H1 (cell line): ENCODE results near the gene THOC5. TPM values are rescaled to one million over a fixed set of nuclear protein-coding genes. Genes with fewer than 3 reads are reported as not detected.

Experiments used
- CTCF ChIA-PET: fragments of 300-600 bp; sonication (Branson Sonifier 250); formaldehyde crosslinking; loops from one replicate; lab custom pipeline; 2021; ENCODE audit not compliant: partially characterized antibody; lab: Charles Lee
- POLR2A ChIA-PET: fragments of 300-600 bp; sonication (Branson Sonifier 250); formaldehyde crosslinking; loops from one replicate; lab custom pipeline; 2021; ENCODE audit warnings: inconsistent platforms; ENCODE audit not compliant: partially characterized antibody; lab: Charles Lee
- DNase-seq, 2 experiments: peaks; one replicate each; pipeline versions ENCODE4 v3.0.0 to v3.0.0-alpha.2; 2010 to 2022; ENCODE audit warnings: low spot score in 2 of 2, low read depth in 1 of 2, mixed read lengths in 1 of 2
- FAIRE-seq: peaks from 2 replicates; lab custom pipeline; 2011; peaks lifted over from hg19 to GRCh38; lab: Jason Lieb, UNC
- H2AFZ ChIP-seq: 2 replicates; pipeline ENCODE4 v1.8.1; 2012; ENCODE audit warnings: low read length, inconsistent platforms
- H2AK5ac ChIP-seq: 2 replicates; pipeline ENCODE4 v1.6.1; 2013; ENCODE audit warnings: low read depth, low read length
- H2BK120ac ChIP-seq: replicated peaks from 2 replicates; pipeline ENCODE3; 2013; ENCODE audit warnings: low read depth, low read length, inconsistent platforms
- H2BK12ac ChIP-seq: 2 replicates; pipeline ENCODE4 v1.6.1; 2013; ENCODE audit warnings: low read depth, low read length
- H2BK15ac ChIP-seq: 2 replicates; pipeline ENCODE4 v1.6.1; 2013; ENCODE audit warnings: low read length
- H2BK20ac ChIP-seq: 2 replicates; pipeline ENCODE4 v1.6.1; 2013; ENCODE audit warnings: low read length
- H2BK5ac ChIP-seq: 2 replicates; pipeline ENCODE4 v1.6.1; 2013; ENCODE audit warnings: low read depth, low read length
- H3K14ac ChIP-seq: 2 replicates; pipeline ENCODE4 v1.6.1; 2013; ENCODE audit warnings: inconsistent platforms; ENCODE audit not compliant: insufficient read length
- H3K18ac ChIP-seq: 2 replicates; pipeline ENCODE4 v1.6.1; 2013; ENCODE audit warnings: low read length; ENCODE audit errors: extremely low read depth
- H3K23ac ChIP-seq: 2 replicates; pipeline ENCODE4 v1.6.1; 2013; ENCODE audit warnings: inconsistent platforms; ENCODE audit not compliant: insufficient read length
- H3K23me2 ChIP-seq: 2 replicates; pipeline ENCODE4 v1.6.1; 2013; ENCODE audit warnings: low read depth, low read length
- H3K27ac ChIP-seq: 2 replicates; pipeline ENCODE4 v1.6.1; 2011; ENCODE audit warnings: low read depth, low read length, inconsistent platforms
- H3K27me3 ChIP-seq, 4 experiments: replicated peaks in 1 of 4; 1 replicate in 1 of 4; 2 replicates in 3 of 4; pipeline versions ENCODE4 v1.6.1 to v1.8.1; 2011 to 2013; ENCODE audit warnings: low read length in 3 of 4, mild to moderate bottlenecking in 3 of 4, inconsistent platforms in 2 of 4, mixed read lengths in 2 of 4, moderate library complexity in 1 of 4; ENCODE audit not compliant: control insufficient read depth in 3 of 4, insufficient read depth in 3 of 4; ENCODE audit errors: extremely low read depth in 1 of 4
- H3K36me3 ChIP-seq, 4 experiments: 2 replicates each; pipeline versions ENCODE4 v1.6.1 to v1.8.1; 2011 to 2013; ENCODE audit warnings: mild to moderate bottlenecking in 4 of 4, low read length in 3 of 4, moderate library complexity in 2 of 4, control low read depth in 1 of 4, inconsistent platforms in 1 of 4; ENCODE audit not compliant: insufficient read depth in 4 of 4, control insufficient read depth in 2 of 4
- H3K4ac ChIP-seq: replicated peaks from 2 replicates; pipeline ENCODE3; 2013; ENCODE audit warnings: low read length, low read depth, mixed read lengths, inconsistent platforms; ENCODE audit not compliant: insufficient read length
- H3K4me1 ChIP-seq, 4 experiments: replicated peaks in 1 of 4; 1 replicate in 1 of 4; 2 replicates in 3 of 4; pipeline versions ENCODE4 v1.6.1 to v1.8.1; 2011 to 2013; ENCODE audit warnings: low read length in 3 of 4, inconsistent platforms in 2 of 4, mixed read lengths in 1 of 4; ENCODE audit not compliant: insufficient read depth in 4 of 4, control insufficient read depth in 3 of 4
- H3K4me2 ChIP-seq, 2 experiments: 2 replicates each; pipeline versions ENCODE4 v1.6.1 to v1.8.1; 2011 to 2013; ENCODE audit warnings: low read depth in 2 of 2, low read length in 2 of 2, control low read depth in 1 of 2, inconsistent platforms in 1 of 2, mild to moderate bottlenecking in 1 of 2; ENCODE audit not compliant: insufficient read depth in 1 of 2
- H3K4me3 ChIP-seq, 4 experiments: fragments of 200-600, 300-600 bp in 1 of 4; sonication (generic), shearing (Covaris generic), sonication (Bioruptor Twin) in 1 of 4; 2 replicates each; pipeline versions ENCODE4 v1.5.1 to v1.8.1; 2011 to 2016; ENCODE audit warnings: low read length in 4 of 4, low read depth in 3 of 4, control low read depth in 2 of 4, inconsistent platforms in 2 of 4, mild to moderate bottlenecking in 2 of 4, mixed read lengths in 1 of 4, moderate library complexity in 1 of 4; ENCODE audit not compliant: insufficient read depth in 2 of 4; ENCODE audit errors: extremely low read depth in 1 of 4
- H3K56ac ChIP-seq: replicated peaks from 2 replicates; pipeline ENCODE3; 2013; ENCODE audit warnings: low read depth, mild to moderate bottlenecking, mixed read lengths, low read length, inconsistent platforms; ENCODE audit not compliant: insufficient read length
- H3K79me1 ChIP-seq: 2 replicates; pipeline ENCODE4 v1.6.1; 2013; ENCODE audit warnings: low read depth, low read length, control low read depth
- H3K79me2 ChIP-seq, 2 experiments: 2 replicates each; pipeline versions ENCODE4 v1.6.1 to v1.8.1; 2012 to 2013; ENCODE audit warnings: low read length in 2 of 2, mild to moderate bottlenecking in 2 of 2, inconsistent platforms in 1 of 2; ENCODE audit not compliant: insufficient read depth in 2 of 2, control insufficient read depth in 1 of 2
- H3K9ac ChIP-seq, 4 experiments: replicated peaks in 1 of 4; 1 replicate in 1 of 4; 2 replicates in 3 of 4; pipeline versions ENCODE4 v1.6.1 to v1.8.1; 2011 to 2013; ENCODE audit warnings: low read depth in 3 of 4, low read length in 3 of 4, control low read depth in 2 of 4, mild to moderate bottlenecking in 2 of 4, moderate library complexity in 2 of 4, inconsistent platforms in 1 of 4; ENCODE audit errors: extremely low read depth in 1 of 4
- H3K9me3 ChIP-seq, 2 experiments: 2 replicates each; pipeline versions ENCODE4 v1.6.1 to v1.8.1; 2012 to 2013; ENCODE audit warnings: mild to moderate bottlenecking in 2 of 2, moderate library complexity in 2 of 2, control low read depth in 1 of 2, inconsistent platforms in 1 of 2, low read depth in 1 of 2, low read length in 1 of 2, mixed read lengths in 1 of 2; ENCODE audit not compliant: insufficient read depth in 2 of 2
- H4K20me1 ChIP-seq, 2 experiments: replicated peaks in 1 of 2; 2 replicates each; pipeline versions ENCODE3 to v1.8.1; 2011 to 2013; ENCODE audit warnings: inconsistent platforms in 2 of 2, low read length in 2 of 2, mild to moderate bottlenecking in 1 of 2; ENCODE audit not compliant: insufficient read depth in 2 of 2, control insufficient read depth in 1 of 2
- H4K5ac ChIP-seq: 2 replicates; pipeline ENCODE4 v1.6.1; 2013; ENCODE audit warnings: low read length, low read depth, mixed read lengths, inconsistent platforms; ENCODE audit not compliant: insufficient read length
- H4K8ac ChIP-seq: 2 replicates; pipeline ENCODE4 v1.8.0; 2013; ENCODE audit warnings: mild to moderate bottlenecking, moderate library complexity, low read length, inconsistent platforms; ENCODE audit not compliant: insufficient read depth; ENCODE audit errors: extremely low read depth
- H4K91ac ChIP-seq: replicated peaks from 2 replicates; pipeline ENCODE3; 2013; ENCODE audit warnings: low read length, mixed read lengths, inconsistent platforms; ENCODE audit not compliant: insufficient read length
- ASH2L ChIP-seq: fragments of 200-600, 300-600 bp; sonication (generic); IDR thresholded peaks from one replicate; pipeline ENCODE4 v1.7.1; 2017; ENCODE audit warnings: low read length
- BCL11A ChIP-seq, 2 experiments: IDR thresholded peaks; one replicate each; pipeline ENCODE4 v1.6.1; 2011; ENCODE audit warnings: low read depth in 2 of 2, low read length in 2 of 2, mild to moderate bottlenecking in 2 of 2
- BRCA1 ChIP-seq: IDR thresholded peaks from 2 replicates; pipeline ENCODE4 v1.6.1; 2012; ENCODE audit warnings: low read depth, low read length, improper control_type of control experiment
- CBX5 ChIP-seq: fragments of 300-800, 300-1000 bp; sonication (generic); IDR thresholded peaks from 2 replicates; pipeline ENCODE4 v1.7.1; 2016; ENCODE audit warnings: antibody characterized with exemption, low read length, low read depth
- CHD1 ChIP-seq: IDR thresholded peaks from 2 replicates; pipeline ENCODE4 v1.6.1; 2012; ENCODE audit warnings: low read depth, low read length, improper control_type of control experiment
- CREB1 ChIP-seq: IDR thresholded peaks from 2 replicates; pipeline ENCODE4 v1.6.1; 2012; ENCODE audit warnings: inconsistent platforms
- EP300 ChIP-seq, 2 experiments: IDR thresholded peaks; 1 replicate in 1 of 2; 2 replicates in 1 of 2; pipeline ENCODE4 v1.6.1; 2011 to 2012; ENCODE audit warnings: low read depth in 2 of 2, low read length in 2 of 2, mild to moderate bottlenecking in 2 of 2, borderline replicate concordance in 1 of 2, inconsistent platforms in 1 of 2, moderate library complexity in 1 of 2
- NRF1 ChIP-seq: IDR thresholded peaks from 2 replicates; pipeline ENCODE4 v1.6.1; 2011; ENCODE audit warnings: mild to moderate bottlenecking, low read depth, low read length, improper control_type of control experiment
- RBBP5 ChIP-seq: IDR thresholded peaks from 2 replicates; pipeline ENCODE4 v1.7.1; 2012; ENCODE audit warnings: low read depth, mild to moderate bottlenecking, inconsistent platforms, low read length, moderate library complexity, borderline replicate concordance
- SIRT6 ChIP-seq: IDR thresholded peaks from one replicate; pipeline ENCODE4 v1.7.1; 2012; ENCODE audit warnings: low read length, inconsistent platforms
- SRF ChIP-seq: IDR thresholded peaks from 2 replicates; pipeline ENCODE4 v1.6.1; 2011; ENCODE audit warnings: mild to moderate bottlenecking, low read depth, low read length, moderate library complexity
- TAF7 ChIP-seq: optimal IDR thresholded peaks from 2 replicates; pipeline ENCODE3; 2011; ENCODE audit warnings: low read depth, mild to moderate bottlenecking, inconsistent platforms, low read length, moderate library complexity, borderline replicate concordance
- WGBS, 2 experiments: shearing (Covaris generic) in 1 of 2; methylation state at CpG; one replicate each; pipeline versions ENCODE4 v1.1.6 to v1.1.7; 2013 to 2015; ENCODE audit warnings: low lambda C conversion rate in 2 of 2, mixed read lengths in 2 of 2, inconsistent platforms in 1 of 2, low coverage in 1 of 2, missing lambda C conversion rate in 1 of 2; ENCODE audit not compliant: insufficient replicate concordance in 2 of 2, insufficient coverage in 1 of 2, insufficient read length in 1 of 2; ENCODE audit errors: extremely low coverage in 1 of 2, missing lambda C conversion rate in 1 of 2; 5-methylcytosine and 5-hydroxymethylcytosine counted together
- polyA plus RNA-seq, 7 experiments: library from polyadenylated mRNA; depleted of rRNA in 3 of 7; stranded (reverse) in 5 of 7; unstranded in 2 of 7; fragments of >200 nt in 5 of 7; fragments of 200-250 nt in 2 of 7; gene quantifications; 1 replicate in 5 of 7; 2 replicates in 1 of 7; 4 replicates in 1 of 7; pipeline versions ENCODE4 v1.2.1 to v1.2.3, GENCODE V29; 2011 to 2013; ENCODE audit warnings: missing spikeins in 2 of 7, mixed read lengths in 2 of 7
- total RNA-seq: library from RNA; stranded (reverse); fragmentation: NEBNext Ultra II Directional; extraction: Animal tissue kit (Norgen Biotek cat#: 25700); gene quantifications from 2 replicates; pipeline ENCODE4 v1.2.1, GENCODE V29; 2021
- TF ChIP-seq, protein P1 (sequence below): IDR thresholded peaks from 2 replicates; pipeline ENCODE4 v1.6.1; 2011; ENCODE audit warnings: low read length, improper control_type of control experiment

The THOC5 gene
- total and polyA plus RNA-seq, 2 of the 8 experiments (the other 6 are each of a cell fraction or from before 2014, with no cell fraction given): 27.7 to 65.7 TPM

DNA sequence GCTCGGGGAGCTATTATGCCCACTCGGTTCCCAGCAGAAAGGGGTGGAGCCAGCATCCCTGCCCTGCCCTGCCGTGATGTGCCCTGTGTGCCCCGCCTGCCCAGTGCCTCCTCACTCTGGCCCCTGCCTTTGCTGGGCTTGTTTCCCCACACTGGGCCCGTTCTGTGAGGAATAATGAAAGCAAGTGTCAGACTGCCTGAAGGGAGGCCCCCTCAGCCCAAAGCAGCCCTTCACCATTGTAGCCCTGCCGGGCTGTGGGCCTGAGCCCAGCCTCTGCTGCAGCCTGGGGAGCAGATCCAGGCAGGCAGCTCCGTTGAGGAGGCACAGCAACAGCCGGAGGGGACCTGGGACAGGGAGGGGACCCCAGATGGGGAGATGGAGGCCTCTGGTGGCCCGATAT, 93.8 kb downstream of the THOC5 start:
- Histone ChIP-seq H3K9me3 (no peaks in the 10 kb centered on the region), H3K18ac (no peak overlapping the region), H3K4me3 (no peak overlapping the region), H4K8ac (no peak overlapping the region; the same call in 1 of the 2 replicates), H3K4ac (no peak overlapping the region), H2BK5ac (no peak overlapping the region), H3K79me2 (no peaks in the 10 kb centered on the region), H4K91ac (no peak overlapping the region), H3K56ac (no peak overlapping the region), H3K79me1 (no peaks in the 10 kb centered on the region), H3K23ac (no peak overlapping the region), H3K9ac (no peak overlapping the region), H2BK120ac (no peak overlapping the region), H2BK12ac (no peak overlapping the region), H2AK5ac (no peak overlapping the region), H2AFZ (no peak overlapping the region), H4K20me1 (no peaks in the 10 kb centered on the region), H3K4me1 (peaks cover 0 to 4% (median 0%) of the 10 kb centered on the region in 4 experiments; a peak in 2 of 7 replicates), H3K27me3 (no peaks in the 10 kb centered on the region), H3K36me3 (no peaks in the 10 kb centered on the region), H2BK15ac (no peak overlapping the region), H3K4me2 (no peak overlapping the region), H4K5ac (no peak overlapping the region), H3K27ac (no peak overlapping the region), H3K14ac (no peak overlapping the region), H3K23me2 (no peaks in the 10 kb centered on the region), H2BK20ac (no peak overlapping the region)
- FAIRE-seq (no peak), DNase-seq (no peak)
- 76% methylated on average over 9 of the region's 9 CpGs; no CpG with 5 or more reads in 1 of the 2 experiments for WGBS, 2 experiments
- CTCF ChIA-PET: interaction anchor here (0.6 to 7.0 kb wide), 2 partner anchors 11 to 422 kb away, joined by 3 to 39 read pairs; no protein-coding TSS in a partner anchor
- POLR2A ChIA-PET: no interaction called here
- TF ChIP-seq BRCA1: no peak
- no peak for TF ChIP-seq SRF
- no peak for TF ChIP-seq ASH2L
- TF ChIP-seq CREB1: no peak
- TF ChIP-seq CBX5: no peak
- no peak for TF ChIP-seq TAF7
- no peak for TF ChIP-seq NRF1
- TF ChIP-seq SIRT6: no peak
- no peak for TF ChIP-seq CHD1
- TF ChIP-seq EP300 (IDR thresholded peaks at IDR 0.05; ENCODE audit: borderline replicate concordance in 1 of 2, low read depth in 2 of 2, low read length in 2 of 2): no peak
- TF ChIP-seq BCL11A (IDR thresholded peaks at IDR 0.05; ENCODE audit: low read depth in 2 of 2, low read length in 2 of 2): no peak
- no peak for TF ChIP-seq RBBP5
- TF ChIP-seq, protein P1, sequence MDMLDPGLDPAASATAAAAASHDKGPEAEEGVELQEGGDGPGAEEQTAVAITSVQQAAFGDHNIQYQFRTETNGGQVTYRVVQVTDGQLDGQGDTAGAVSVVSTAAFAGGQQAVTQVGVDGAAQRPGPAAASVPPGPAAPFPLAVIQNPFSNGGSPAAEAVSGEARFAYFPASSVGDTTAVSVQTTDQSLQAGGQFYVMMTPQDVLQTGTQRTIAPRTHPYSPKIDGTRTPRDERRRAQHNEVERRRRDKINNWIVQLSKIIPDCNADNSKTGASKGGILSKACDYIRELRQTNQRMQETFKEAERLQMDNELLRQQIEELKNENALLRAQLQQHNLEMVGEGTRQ: no peak
